Colonic mucosa (tissue), 4 donors: Measurements from ENCODE around the gene ZNF570. TPM values are rescaled to one million over a fixed set of nuclear protein-coding genes. Genes with fewer than 3 reads are reported as not detected.
A peak's percentile ranks its signal among the peaks of the same experiment; 100 is the strongest.

Source experiments
- DNase-seq: peaks from one replicate; pipeline ENCODE4 v3.0.0-alpha.2; 2020
- H3K27ac ChIP-seq: fragments of 200-600 bp; one replicate; pipeline ENCODE4 v1.8.0; 2021
- H3K27me3 ChIP-seq: fragments of 200-600 bp; one replicate; pipeline ENCODE4 v1.8.0; 2021
- H3K36me3 ChIP-seq: fragments of 200-600 bp; one replicate; pipeline ENCODE4 v1.8.0; 2021
- H3K4me1 ChIP-seq: fragments of 200-600 bp; one replicate; pipeline ENCODE4 v1.8.0; 2021; ENCODE audit warnings: mild to moderate bottlenecking
- H3K4me3 ChIP-seq: fragments of 200-600 bp; one replicate; pipeline ENCODE4 v1.8.0; 2021
- H3K9ac ChIP-seq, 2 donors: one replicate each; pipeline ENCODE4 v1.7.0; 2013; ENCODE audit warnings: control low read depth in 2 of 2, low read depth in 2 of 2, low read length in 2 of 2
- H3K9me3 ChIP-seq: fragments of 200-600 bp; one replicate; pipeline ENCODE4 v1.8.0; 2021
- CTCF ChIP-seq: fragments of 200-600 bp; IDR thresholded peaks from one replicate; pipeline ENCODE4 v1.8.0; 2022; ENCODE audit warnings: antibody characterized with exemption, mild to moderate bottlenecking
- intact Hi-C: fragments of 100-400 bp; cut with DNase I; formaldehyde crosslinking; loops from one replicate; pipeline ENCODE4 v1.14.1; 2022
- total RNA-seq, 2 donors: library from RNA; stranded (reverse); fragmentation: NEBNext Ultra II Directional in 1 of 2; extraction: Animal tissue kit (Norgen Biotek cat#: 25700) in 1 of 2; gene quantifications; one replicate each; pipeline ENCODE4 v1.2.1, GENCODE V29; 2021
- donor health status: healthy.
- donor health status: DM: no; HTN: no; CAD: no.
- donor health status: DM: no; HTN: no; CAD: no.

The ZNF570 gene
- total RNA-seq, 2 donors from 2014 or later: 1.7 to 3.0 TPM

GRCh38 chr19:37505958-37506386 is 36.8 kb downstream of the ZNF570 start:
- peak; percentile 16 for DNase-seq
- intact Hi-C loops: no loop called here
- TF ChIP-seq CTCF: no peak
- no peaks in the 10 kb centered on the region for H3K9me3 ChIP-seq
- H3K9ac ChIP-seq: peak overlapping the region; percentile 33 to 88
- no peaks in the 10 kb centered on the region for H3K27me3 ChIP-seq
- no peaks in the 10 kb centered on the region for H3K36me3 ChIP-seq
- peak overlapping the region; percentile 64 for H3K4me3 ChIP-seq
- no peaks in the 10 kb centered on the region for H3K4me1 ChIP-seq
- peak overlapping the region; percentile 82 for H3K27ac ChIP-seq

GRCh38 chr19:37506387-37507166 is 37.4 kb downstream of the ZNF570 start, which contains the start of gene ZNF793:
Gene ZNF793 (plus strand): TSS chr19:37506939. CDS start chr19:37523440, 16,501 bp downstream.
- Histone ChIP-seq H3K4me1 (no peaks in the 10 kb centered on the region), H3K27me3 (no peaks in the 10 kb centered on the region), H3K36me3 (no peaks in the 10 kb centered on the region), H3K4me3 (peak within 1 kb of the TSS; percentile 64), H3K9ac (peak within 1 kb of the TSS; percentile 44 to 88), H3K9me3 (no peaks in the 10 kb centered on the region), H3K27ac (peak within 1 kb of the TSS; percentile 82)
- intact Hi-C loops: no loop called here
- no peak for TF ChIP-seq CTCF
- peak; percentile 80 for DNase-seq

DNA sequence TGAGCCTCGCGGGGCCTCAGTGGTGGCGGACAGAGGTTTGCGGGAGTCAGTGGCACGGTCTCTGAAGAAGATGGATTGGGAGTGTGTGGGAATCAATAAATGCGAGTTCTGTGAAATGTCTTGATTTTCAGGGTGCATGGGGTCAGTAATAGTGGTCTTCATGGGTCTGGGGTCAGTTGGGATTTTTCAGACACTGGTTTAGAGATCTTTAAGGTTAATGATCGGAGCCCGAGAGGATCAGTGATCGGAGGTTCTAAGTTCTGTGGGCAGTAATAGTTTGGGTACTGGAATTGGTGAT is 38.0 kb downstream of the ZNF570 start:
- Histone ChIP-seq H3K27ac (peak overlapping the region; percentile 82), H3K4me3 (peak overlapping the region; percentile 64), H3K36me3 (no peaks in the 10 kb centered on the region), H3K27me3 (no peaks in the 10 kb centered on the region), H3K9me3 (no peaks in the 10 kb centered on the region), H3K9ac (peak overlapping the region; percentile 44 to 88), H3K4me1 (no peaks in the 10 kb centered on the region)
- intact Hi-C loops: no loop called here
- DNase-seq: no peak
- no peak for TF ChIP-seq CTCF

GRCh38 chr19:37511186-37511585 is 42.0 kb downstream of the ZNF570 start:
- DNase-seq: no peak
- no peak for TF ChIP-seq CTCF
- no peak overlapping the region for H3K27ac ChIP-seq
- H3K27me3 ChIP-seq: no peaks in the 10 kb centered on the region
- H3K9me3 ChIP-seq: no peaks in the 10 kb centered on the region
- no peaks in the 10 kb centered on the region for H3K4me1 ChIP-seq
- no peak overlapping the region for H3K9ac ChIP-seq
- no peak overlapping the region for H3K4me3 ChIP-seq
- intact Hi-C loops: no loop called here
- H3K36me3 ChIP-seq: no peaks in the 10 kb centered on the region

- Histone ChIP-seq H3K9ac (no peak overlapping the region), H3K4me1 (no peaks in the 10 kb centered on the region), H3K27ac (no peak overlapping the region), H3K9me3 (no peaks in the 10 kb centered on the region), H3K36me3 (no peaks in the 10 kb centered on the region), H3K4me3 (no peak overlapping the region), H3K27me3 (no peaks in the 10 kb centered on the region)
- TF ChIP-seq CTCF: no peak
- intact Hi-C loops: no loop called here
- no peak for DNase-seq
Observed at GRCh38 chr19:37511821-37512220, 42.7 kb downstream of the ZNF570 start.
